CD14-positive monocyte (primary cell): ENCODE measurements around the gene PFKM. TPM values are rescaled to one million over a fixed set of nuclear protein-coding genes. Genes with fewer than 3 reads are reported as not detected.

Source experiments
- DNase-seq, 3 donors: peaks; one replicate each; pipeline ENCODE4 v3.0.0-alpha.2; 2011 to 2022
- H2AFZ ChIP-seq: 2 replicates; pipeline ENCODE4 v1.6.0; 2012; ENCODE audit warnings: mild to moderate bottlenecking, low read depth, low read length, inconsistent platforms; ENCODE audit not compliant: insufficient read depth, poor library complexity, severe bottlenecking
- H3K27ac ChIP-seq, 2 donors: 1 replicate in 1 of 2; 2 replicates in 1 of 2; pipeline ENCODE4 v1.5.1; 2012 to 2013; ENCODE audit warnings: low read length in 2 of 2, control low read depth in 1 of 2, inconsistent platforms in 1 of 2, low read depth in 1 of 2, mild to moderate bottlenecking in 1 of 2
- H3K27me3 ChIP-seq, 2 donors: one replicate each; pipeline versions ENCODE4 v1.6.0 to v1.6.1; 2011 to 2013; ENCODE audit warnings: low read length in 2 of 2; ENCODE audit not compliant: control insufficient read depth in 2 of 2, insufficient read depth in 2 of 2
- H3K36me3 ChIP-seq, 2 donors: replicated peaks in 1 of 2; 1 replicate in 1 of 2; 2 replicates in 1 of 2; pipeline versions ENCODE4 v1.5.1 to v1.6.1; 2012 to 2013; ENCODE audit warnings: low read length in 2 of 2, control low read depth in 1 of 2, inconsistent platforms in 1 of 2, mild to moderate bottlenecking in 1 of 2; ENCODE audit not compliant: insufficient read depth in 2 of 2, control insufficient read depth in 1 of 2
- H3K4me1 ChIP-seq, 2 donors: 1 replicate in 1 of 2; 2 replicates in 1 of 2; pipeline versions ENCODE4 v1.5.1 to v1.6.1; 2012 to 2013; ENCODE audit warnings: low read length in 2 of 2, control low read depth in 1 of 2, inconsistent platforms in 1 of 2, mild to moderate bottlenecking in 1 of 2, moderate library complexity in 1 of 2; ENCODE audit not compliant: insufficient read depth in 2 of 2, control insufficient read depth in 1 of 2
- H3K4me2 ChIP-seq: replicated peaks from 2 replicates; pipeline ENCODE3; 2012; ENCODE audit warnings: low read length, moderate library complexity, mild to moderate bottlenecking; ENCODE audit not compliant: poor library complexity, severe bottlenecking; ENCODE audit errors: extremely low read depth
- H3K4me3 ChIP-seq, 3 experiments: fragments of 200-600 bp in 1 of 3; sonication (generic) in 1 of 3; replicated peaks in 1 of 3; 1 replicate in 2 of 3; 2 replicates in 1 of 3; pipeline ENCODE4 v1.5.1; 2011 to 2013; ENCODE audit warnings: low read length in 3 of 3, mild to moderate bottlenecking in 3 of 3, control low read depth in 2 of 3, low read depth in 2 of 3, inconsistent platforms in 1 of 3, moderate library complexity in 1 of 3
- H3K79me2 ChIP-seq: 2 replicates; pipeline ENCODE4 v1.6.0; 2012; ENCODE audit warnings: mild to moderate bottlenecking, control low read depth, inconsistent platforms, low read length, moderate library complexity; ENCODE audit not compliant: insufficient read depth
- H3K9ac ChIP-seq: 2 replicates; pipeline ENCODE4 v1.6.0; 2017; ENCODE audit warnings: low read length, mild to moderate bottlenecking; ENCODE audit not compliant: insufficient read depth, poor library complexity, severe bottlenecking
- H3K9me3 ChIP-seq, 2 donors: replicated peaks in 1 of 2; 1 replicate in 1 of 2; 2 replicates in 1 of 2; pipeline versions ENCODE4 v1.5.1 to v1.6.1; 2012 to 2013; ENCODE audit warnings: low read length in 2 of 2, control low read depth in 1 of 2; ENCODE audit not compliant: control insufficient read depth in 1 of 2, insufficient read depth in 1 of 2
- H4K20me1 ChIP-seq: 2 replicates; pipeline ENCODE4 v1.6.0; 2012; ENCODE audit warnings: mild to moderate bottlenecking, low read length, control low read depth, moderate library complexity; ENCODE audit not compliant: insufficient read depth
- H3K27ac Mint-ChIP-seq, 7 donors: one replicate each; pipeline ENCODE4 v1.8.0; 2020; ENCODE audit warnings: mild to moderate bottlenecking in 7 of 7, mixed read lengths in 7 of 7, moderate library complexity in 6 of 7, inconsistent platforms in 2 of 7
- H3K27me3 Mint-ChIP-seq, 3 donors: one replicate each; pipeline ENCODE4 v1.8.0; 2021 to 2022; ENCODE audit warnings: low read depth in 3 of 3, mild to moderate bottlenecking in 3 of 3, mixed read lengths in 3 of 3, moderate library complexity in 3 of 3, inconsistent platforms in 1 of 3
- H3K36me3 Mint-ChIP-seq, 2 donors: one replicate each; pipeline ENCODE4 v1.8.0; 2020; ENCODE audit warnings: mixed read lengths in 2 of 2, inconsistent platforms in 1 of 2, mild to moderate bottlenecking in 1 of 2
- H3K4me1 Mint-ChIP-seq: one replicate; pipeline ENCODE4 v1.8.0; 2020; ENCODE audit warnings: mild to moderate bottlenecking, mixed read lengths
- H3K4me3 Mint-ChIP-seq, 2 donors: one replicate each; pipeline ENCODE4 v1.8.0; 2020; ENCODE audit warnings: mild to moderate bottlenecking in 2 of 2, mixed read lengths in 2 of 2, moderate library complexity in 1 of 2
- H3K9me3 Mint-ChIP-seq, 7 donors: one replicate each; pipeline ENCODE4 v1.8.0; 2020 to 2022; ENCODE audit warnings: mixed read lengths in 7 of 7, mild to moderate bottlenecking in 6 of 7, moderate library complexity in 6 of 7, inconsistent platforms in 2 of 7
- WGBS: methylation state at CpG from one replicate; pipeline ENCODE4 v1.1.5; 2013; ENCODE audit warnings: missing lambda C conversion rate; ENCODE audit not compliant: insufficient coverage; 5-methylcytosine and 5-hydroxymethylcytosine counted together
- intact Hi-C, 2 donors: fragments of 100-400 bp; cut with micrococcal nuclease; formaldehyde crosslinking; loops; one replicate each; pipeline versions ENCODE4 v1.15.0 to v1.15.1; 2023
- polyA plus RNA-seq, 3 donors: library from polyadenylated mRNA; depleted of rRNA in 1 of 3; unstranded in 2 of 3; stranded (reverse) in 1 of 3; fragments of 300-500 nt in 2 of 3; fragments of >200 nt in 1 of 3; fragmentation: Illumina TruSeq in 2 of 3; gene quantifications; 1 replicate in 2 of 3; 2 replicates in 1 of 3; pipeline ENCODE4 v1.2.3, GENCODE V29; 2012 to 2021
- TF ChIP-seq, protein P1 (sequence below): fragments of 200-600 bp; IDR thresholded peaks from one replicate; pipeline ENCODE4 v1.8.0; 2022; ENCODE audit warnings: antibody characterized with exemption, mild to moderate bottlenecking

The PFKM gene
- polyA plus RNA-seq, 3 donors, result 2.8 to 8.4 (median 3.0) TPM

GRCh38 chr12:48115957-48116356 is 3.2 kb upstream of the PFKM start:
- Mint-ChIP-seq H3K27ac (no peak overlapping the region), H3K27me3 (peaks cover 7 to 20% (median 10%) of the 10 kb centered on the region in 3 donors), H3K36me3 (no peaks in the 10 kb centered on the region), H3K4me1 (peaks cover 15% of the 10 kb centered on the region), H3K4me3 (no peak overlapping the region), H3K9me3 (peaks cover 0 to 3% (median 2%) of the 10 kb centered on the region in 7 donors)
- Histone ChIP-seq H3K9me3 (no peaks in the 10 kb centered on the region), H3K27me3 (peaks cover 0 to 5% of the 10 kb centered on the region in 2 donors), H3K9ac (no peak overlapping the region), H2AFZ (no peak overlapping the region), H3K4me3 (no peak overlapping the region), H3K27ac (no peak overlapping the region), H3K4me2 (no peak overlapping the region), H3K79me2 (no peaks in the 10 kb centered on the region), H3K4me1 (peaks cover 13% of the 10 kb centered on the region in 2 donors), H4K20me1 (no peaks in the 10 kb centered on the region), H3K36me3 (no peaks in the 10 kb centered on the region)
- TF ChIP-seq, protein P1, sequence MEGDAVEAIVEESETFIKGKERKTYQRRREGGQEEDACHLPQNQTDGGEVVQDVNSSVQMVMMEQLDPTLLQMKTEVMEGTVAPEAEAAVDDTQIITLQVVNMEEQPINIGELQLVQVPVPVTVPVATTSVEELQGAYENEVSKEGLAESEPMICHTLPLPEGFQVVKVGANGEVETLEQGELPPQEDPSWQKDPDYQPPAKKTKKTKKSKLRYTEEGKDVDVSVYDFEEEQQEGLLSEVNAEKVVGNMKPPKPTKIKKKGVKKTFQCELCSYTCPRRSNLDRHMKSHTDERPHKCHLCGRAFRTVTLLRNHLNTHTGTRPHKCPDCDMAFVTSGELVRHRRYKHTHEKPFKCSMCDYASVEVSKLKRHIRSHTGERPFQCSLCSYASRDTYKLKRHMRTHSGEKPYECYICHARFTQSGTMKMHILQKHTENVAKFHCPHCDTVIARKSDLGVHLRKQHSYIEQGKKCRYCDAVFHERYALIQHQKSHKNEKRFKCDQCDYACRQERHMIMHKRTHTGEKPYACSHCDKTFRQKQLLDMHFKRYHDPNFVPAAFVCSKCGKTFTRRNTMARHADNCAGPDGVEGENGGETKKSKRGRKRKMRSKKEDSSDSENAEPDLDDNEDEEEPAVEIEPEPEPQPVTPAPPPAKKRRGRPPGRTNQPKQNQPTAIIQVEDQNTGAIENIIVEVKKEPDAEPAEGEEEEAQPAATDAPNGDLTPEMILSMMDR, result no peak
- 92% methylated on average over 1 of the region's 1 CpG for WGBS
- intact Hi-C loops, result no loop called here
- DNase-seq, result no peak

DNA sequence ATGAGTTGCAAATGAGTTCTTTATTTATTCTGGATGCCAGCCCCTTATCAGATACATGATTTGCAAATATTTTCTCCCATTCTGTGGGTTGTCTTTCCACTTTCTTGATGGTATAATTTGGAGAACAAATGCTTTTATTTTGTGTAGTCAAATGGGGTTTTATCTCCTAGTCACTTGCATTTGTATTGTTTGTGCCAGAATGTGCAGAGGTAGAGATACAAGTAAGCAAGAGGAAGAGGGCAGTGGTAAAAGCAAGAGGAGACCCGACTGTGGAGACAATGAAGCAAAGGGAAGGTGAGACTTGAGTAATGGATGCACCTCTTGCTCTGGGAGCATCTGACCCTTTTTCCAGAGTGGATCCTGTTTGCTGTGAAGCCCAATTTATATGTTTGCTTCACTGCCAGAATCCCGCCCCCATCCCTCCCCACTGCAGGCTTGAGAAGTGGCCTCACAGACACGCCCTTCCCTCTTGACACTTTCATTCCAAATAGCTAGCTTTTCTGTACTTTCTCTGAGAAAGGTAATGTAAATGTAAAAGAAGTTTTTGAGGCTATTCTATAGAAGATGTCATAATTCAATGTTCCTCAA is 786 bp upstream of the PFKM start:
- H3K4me1 Mint-ChIP-seq, result peaks cover 15% of the 10 kb centered on the region
- H3K9ac ChIP-seq, result no peak overlapping the region
- peak overlapping the region; percentile 93 for H3K4me2 ChIP-seq
- H4K20me1 ChIP-seq, result no peaks in the 10 kb centered on the region
- peak overlapping the region in 1 of 3 experiments; percentile 90 for H3K4me3 ChIP-seq
- H3K27ac Mint-ChIP-seq, result peak overlapping the region in 1 of 7 donors; percentile 75
- no peak overlapping the region for H3K27ac ChIP-seq
- TF ChIP-seq, protein P1, result no peak
- H3K27me3 ChIP-seq, result peaks cover 0 to 5% of the 10 kb centered on the region in 2 donors
- intact Hi-C loops, result no loop called here
- no peaks in the 10 kb centered on the region for H3K9me3 ChIP-seq
- H3K9me3 Mint-ChIP-seq, result peaks cover 0 to 3% (median 2%) of the 10 kb centered on the region in 7 donors
- no peaks in the 10 kb centered on the region for H3K79me2 ChIP-seq
- H3K27me3 Mint-ChIP-seq, result peaks cover 7 to 20% (median 10%) of the 10 kb centered on the region in 3 donors
- H3K4me1 ChIP-seq, result peaks cover 13% of the 10 kb centered on the region in 2 donors
- WGBS, result 86% methylated on average over 1 of the region's 3 CpGs
- H2AFZ ChIP-seq, result peak overlapping the region; percentile 83
- DNase-seq, result no peak
- peaks cover 0 to 5% of the 10 kb centered on the region in 2 donors for H3K36me3 Mint-ChIP-seq
- no peaks in the 10 kb centered on the region for H3K36me3 ChIP-seq
- H3K4me3 Mint-ChIP-seq, result peak overlapping the region in 1 of 2 donors; percentile 96
